IPS-18a (cell line): Measurements from ENCODE around the gene BID.

ENCODE experiments used
- H3K27ac ChIP-seq: one replicate; pipeline ENCODE4 v1.5.1; 2013; ENCODE audit warnings: low read length
- H3K27me3 ChIP-seq: one replicate; pipeline ENCODE4 v1.6.1; 2013; ENCODE audit warnings: mild to moderate bottlenecking, low read length; ENCODE audit not compliant: control insufficient read depth, insufficient read depth
- H3K36me3 ChIP-seq: one replicate; pipeline ENCODE4 v1.6.1; 2013; ENCODE audit warnings: low read depth, low read length; ENCODE audit not compliant: control insufficient read depth
- H3K4me1 ChIP-seq: one replicate; pipeline ENCODE4 v1.6.1; 2013; ENCODE audit warnings: low read depth, low read length; ENCODE audit not compliant: control insufficient read depth
- H3K4me3 ChIP-seq: one replicate; pipeline ENCODE4 v1.5.1; 2013; ENCODE audit warnings: low read length
- H3K9ac ChIP-seq: one replicate; pipeline ENCODE4 v1.6.1; 2013; ENCODE audit warnings: mild to moderate bottlenecking, low read length, moderate library complexity
- H3K9me3 ChIP-seq: one replicate; pipeline ENCODE4 v1.6.1; 2013; ENCODE audit warnings: low read depth, low read length; ENCODE audit not compliant: control insufficient read depth

The BID gene

DNA sequence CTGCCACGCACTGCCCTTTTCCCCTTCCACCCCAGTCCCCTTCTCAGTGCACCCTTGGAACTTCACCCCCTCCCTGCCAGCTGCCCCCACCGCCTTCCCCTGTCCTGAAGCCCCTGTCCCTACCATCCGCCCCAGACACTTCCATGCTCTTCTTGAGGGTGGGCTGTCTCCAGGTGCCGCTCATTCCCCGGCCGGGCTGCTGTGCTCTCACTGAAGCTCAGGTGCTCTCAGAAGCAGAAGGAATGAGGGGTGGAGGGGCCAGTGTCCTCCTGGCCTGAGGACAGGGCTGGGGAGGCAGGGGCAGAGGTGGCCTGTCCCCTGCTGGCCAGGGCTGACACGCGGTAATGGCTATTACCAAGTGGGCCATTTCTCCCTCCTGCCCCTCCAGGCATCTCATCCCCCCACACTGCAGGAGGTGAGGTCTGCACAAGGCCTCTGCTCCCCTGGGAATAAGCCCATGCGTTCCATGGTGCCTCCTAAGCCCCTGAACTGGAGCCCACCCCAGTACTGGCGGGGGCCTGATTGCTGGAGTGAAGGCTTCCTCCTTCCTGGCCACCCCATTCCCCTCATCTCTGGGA lies 6.6 kb upstream of the BID start:
- Histone ChIP-seq H3K27ac (no peak overlapping the region), H3K9me3 (no peaks in the 10 kb centered on the region), H3K27me3 (no peaks in the 10 kb centered on the region), H3K36me3 (no peaks in the 10 kb centered on the region), H3K4me1 (no peaks in the 10 kb centered on the region), H3K4me3 (no peak overlapping the region), H3K9ac (no peak overlapping the region)

GRCh38 chr22:17780116-17780740 lies 6.0 kb upstream of the BID start:
- Histone ChIP-seq H3K27ac (no peak overlapping the region), H3K9ac (no peak overlapping the region), H3K27me3 (no peaks in the 10 kb centered on the region), H3K4me3 (no peak overlapping the region), H3K9me3 (no peaks in the 10 kb centered on the region), H3K4me1 (no peaks in the 10 kb centered on the region), H3K36me3 (no peaks in the 10 kb centered on the region)

- Histone ChIP-seq H3K9ac (no peak overlapping the region), H3K4me1 (no peaks in the 10 kb centered on the region), H3K4me3 (no peak overlapping the region)
These were observed 5.2 kb upstream of the BID start for GRCh38 chr22:17779286-17780115.

DNA sequence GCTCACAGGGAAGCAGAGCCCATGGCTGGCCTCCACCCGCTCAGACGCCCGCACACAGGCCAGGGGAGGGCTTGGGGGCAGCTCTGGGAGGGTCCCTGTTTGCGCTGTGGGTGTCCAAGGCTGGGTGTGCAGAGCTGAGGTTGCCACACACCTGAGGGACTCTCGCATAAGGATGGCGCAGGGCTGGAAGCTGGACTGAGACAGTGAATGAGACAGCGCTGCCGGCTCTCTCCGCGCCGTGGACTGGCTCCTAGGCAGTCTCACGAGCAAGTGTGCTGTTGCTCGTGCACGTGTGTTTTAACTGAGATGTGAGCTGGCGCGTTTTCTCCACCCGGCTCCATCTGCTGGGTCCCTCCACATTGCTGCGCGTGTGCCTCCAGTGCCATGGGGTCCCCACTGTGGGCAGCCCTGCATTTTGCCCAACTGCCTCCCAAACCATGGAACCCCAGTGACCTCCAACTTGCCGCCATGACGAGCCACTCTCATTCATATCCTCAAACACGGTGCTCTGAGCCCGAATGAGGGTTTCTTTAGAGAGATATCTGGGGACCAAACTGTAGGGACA lies 4.2 kb upstream of the BID start:
- Histone ChIP-seq H3K4me1 (no peaks in the 10 kb centered on the region), H3K27me3 (no peaks in the 10 kb centered on the region), H3K36me3 (no peaks in the 10 kb centered on the region), H3K27ac (no peak overlapping the region), H3K9me3 (no peaks in the 10 kb centered on the region), H3K9ac (no peak overlapping the region), H3K4me3 (no peak overlapping the region)

More at GRCh38 chr22:17779286-17780115, 5.2 kb upstream of the BID start:
- Histone ChIP-seq H3K27me3 (no peaks in the 10 kb centered on the region), H3K36me3 (no peaks in the 10 kb centered on the region), H3K27ac (no peak overlapping the region), H3K9me3 (no peaks in the 10 kb centered on the region)

DNA sequence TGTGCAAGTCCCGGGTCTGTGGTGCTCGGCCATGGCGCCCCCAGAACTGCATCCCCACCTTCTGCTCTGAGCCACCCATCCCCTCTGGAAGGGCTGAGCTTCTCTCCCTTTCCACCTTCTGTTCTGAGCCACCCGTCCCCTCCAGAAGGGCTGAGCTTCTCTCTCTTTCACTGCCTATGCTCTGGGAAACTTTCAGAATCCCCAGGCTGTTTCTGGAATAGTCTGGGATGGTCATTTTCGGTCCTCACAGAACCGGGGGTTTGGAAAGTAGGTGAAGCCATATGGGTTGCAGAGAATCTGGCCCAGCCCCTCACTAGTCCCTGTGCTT lies 3.4 kb upstream of the BID start:
- Histone ChIP-seq H3K4me3 (no peak overlapping the region), H3K27me3 (no peaks in the 10 kb centered on the region), H3K4me1 (peaks cover 7% of the 10 kb centered on the region), H3K9me3 (no peaks in the 10 kb centered on the region), H3K9ac (no peak overlapping the region), H3K27ac (no peak overlapping the region), H3K36me3 (no peaks in the 10 kb centered on the region)

DNA sequence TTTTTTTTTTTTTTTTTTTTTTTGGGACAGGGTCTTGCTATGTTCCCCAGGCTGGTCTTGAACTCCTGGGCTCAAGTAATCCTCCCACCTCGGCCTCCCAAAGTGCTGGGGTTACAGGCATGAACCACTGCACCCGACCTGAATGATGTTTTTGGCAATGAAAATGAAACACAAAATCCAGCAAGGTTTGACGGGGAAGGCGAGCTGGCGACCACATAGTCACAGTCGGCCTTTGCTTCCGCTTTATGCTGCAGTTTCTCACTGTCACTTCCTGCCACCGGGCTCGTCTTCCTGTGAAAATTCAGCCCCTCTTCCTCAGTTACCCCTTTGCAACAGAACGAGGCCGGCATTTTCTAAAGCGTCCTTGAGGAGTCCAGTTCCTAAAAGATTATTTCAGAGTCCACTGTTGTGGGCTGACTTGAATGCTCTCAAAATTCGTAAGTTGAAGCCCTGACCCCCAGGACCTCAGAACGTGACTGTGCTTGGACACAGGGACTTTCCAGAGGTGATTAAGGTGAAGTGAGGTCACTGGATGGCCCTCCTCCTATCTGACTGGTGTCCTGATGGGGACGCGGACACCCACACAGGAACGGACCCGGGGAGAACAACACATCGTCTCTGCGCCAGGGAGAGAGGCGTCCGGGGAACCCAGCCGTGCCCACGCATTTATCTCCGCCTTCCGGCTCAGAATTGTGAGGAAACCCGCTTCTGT lies 2.9 kb upstream of the BID start:
- H3K4me3 ChIP-seq = no peak overlapping the region
- H3K4me1 ChIP-seq = peaks cover 8% of the 10 kb centered on the region
- no peaks in the 10 kb centered on the region for H3K36me3 ChIP-seq
- H3K27ac ChIP-seq = no peak overlapping the region
- no peak overlapping the region for H3K9ac ChIP-seq
- no peaks in the 10 kb centered on the region for H3K9me3 ChIP-seq
- no peaks in the 10 kb centered on the region for H3K27me3 ChIP-seq

DNA sequence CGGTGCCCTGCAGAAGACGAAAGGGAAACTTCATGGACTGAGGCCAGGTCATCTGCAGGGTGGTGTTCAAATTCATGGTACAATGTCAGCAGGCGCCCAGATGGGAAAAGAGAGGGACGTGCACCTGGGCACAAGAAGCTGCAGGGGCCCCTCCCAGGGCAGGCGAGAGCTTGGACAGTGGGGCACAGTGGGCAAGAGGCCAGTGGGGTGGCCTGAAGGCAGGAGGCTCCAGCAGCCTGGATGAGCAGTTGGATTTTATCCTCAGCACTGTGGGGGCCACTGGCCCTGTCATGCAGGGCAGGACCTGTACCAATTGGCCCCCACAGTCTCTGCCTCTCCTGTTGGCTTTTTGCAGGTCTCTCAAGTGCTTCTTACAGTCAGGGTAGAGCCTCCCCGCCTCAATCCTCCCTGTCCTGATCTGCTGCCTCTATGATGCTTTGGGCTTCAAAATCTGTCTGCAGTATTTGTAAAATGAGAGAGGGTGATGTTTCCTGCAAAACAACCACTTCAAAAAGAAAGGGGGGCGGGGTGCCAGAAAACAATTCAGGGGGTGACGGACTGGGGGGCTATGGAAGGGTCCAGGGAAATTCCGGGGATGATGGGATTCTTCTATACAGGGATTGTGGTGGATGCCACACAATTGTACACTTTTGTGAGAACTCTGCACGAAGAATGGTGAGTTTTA lies 1.7 kb upstream of the BID start:
- Histone ChIP-seq H3K9me3 (no peaks in the 10 kb centered on the region), H3K4me3 (no peak overlapping the region), H3K27ac (no peak overlapping the region), H3K36me3 (no peaks in the 10 kb centered on the region), H3K4me1 (peaks cover 8% of the 10 kb centered on the region), H3K9ac (no peak overlapping the region), H3K27me3 (no peaks in the 10 kb centered on the region)

DNA sequence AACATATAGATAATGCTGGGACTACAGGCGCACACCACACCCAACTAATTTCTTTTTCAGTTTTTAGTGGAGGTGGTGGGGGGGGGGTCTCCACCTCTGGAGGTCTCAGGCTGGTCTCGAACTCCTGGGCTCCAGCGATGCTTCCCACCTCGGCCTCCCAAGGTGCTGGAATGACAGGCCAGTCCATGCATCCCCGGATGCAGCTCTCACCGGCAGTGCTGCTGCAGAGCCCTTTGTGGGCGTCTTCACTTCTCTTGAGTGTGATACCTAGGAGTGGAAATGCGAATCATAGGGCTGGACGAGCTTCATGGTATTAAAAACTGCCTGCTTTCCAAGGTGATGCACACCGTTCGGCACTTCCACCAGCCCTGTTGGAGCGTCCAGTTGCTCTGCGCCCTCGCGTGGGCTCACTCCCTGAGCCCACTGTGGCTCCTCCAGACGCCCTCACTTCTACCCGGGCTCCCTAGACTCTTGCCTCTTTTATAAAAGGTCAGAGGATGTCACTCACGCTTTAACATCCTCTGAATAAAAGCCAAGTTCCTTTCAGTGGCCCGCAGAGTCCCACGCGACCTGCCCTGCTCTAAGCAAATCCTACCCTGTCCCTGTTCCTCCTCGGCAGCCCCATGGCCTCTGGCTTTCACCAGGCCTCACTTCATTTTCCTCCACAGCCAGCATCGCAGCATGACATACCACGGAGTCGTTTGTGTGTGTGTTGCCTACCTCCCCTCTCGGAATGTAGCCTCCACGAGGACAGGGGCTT lies 837 bp upstream of the BID start:
- no peaks in the 10 kb centered on the region for H3K27me3 ChIP-seq
- peak overlapping the region; percentile 67 for H3K4me3 ChIP-seq
- no peak overlapping the region for H3K27ac ChIP-seq
- peak overlapping the region; percentile 53 for H3K9ac ChIP-seq
- H3K36me3 ChIP-seq = no peaks in the 10 kb centered on the region
- H3K9me3 ChIP-seq = no peaks in the 10 kb centered on the region
- H3K4me1 ChIP-seq = peaks cover 8% of the 10 kb centered on the region

DNA sequence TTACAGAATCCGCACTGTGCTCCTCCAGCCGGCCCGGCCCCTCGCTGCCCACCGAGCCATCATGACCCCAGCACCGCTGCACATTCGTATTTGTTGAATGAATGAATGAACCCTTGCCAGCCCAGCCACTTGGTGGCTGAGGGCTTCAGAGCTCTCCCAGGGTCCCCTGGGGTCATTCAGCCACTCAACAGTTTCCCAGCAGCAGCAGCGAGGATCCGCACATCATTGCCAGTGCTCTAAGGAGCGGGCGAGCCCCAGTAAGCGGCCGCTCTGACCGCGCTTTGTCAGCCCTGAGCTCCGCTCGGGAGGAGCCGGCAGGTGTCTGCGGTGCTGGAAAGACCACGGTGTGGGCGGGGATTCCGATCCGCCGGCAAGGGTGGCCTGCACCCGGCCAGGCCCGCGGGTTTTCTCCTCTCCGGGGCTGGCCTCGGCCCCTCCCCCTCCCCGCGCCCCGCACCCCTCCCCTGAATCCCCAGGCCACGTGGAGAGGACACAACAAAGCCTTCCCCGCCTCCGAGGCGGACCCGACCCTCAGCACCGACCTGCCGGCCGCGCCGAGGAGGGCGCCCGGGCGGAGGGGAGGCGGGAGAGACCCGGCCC lies 563 bp downstream of the BID start:
- H3K9me3 ChIP-seq = no peaks in the 10 kb centered on the region
- peaks cover 8% of the 10 kb centered on the region for H3K4me1 ChIP-seq
- peak overlapping the region; percentile 84 for H3K9ac ChIP-seq
- H3K4me3 ChIP-seq = peak overlapping the region; percentile 85
- H3K27me3 ChIP-seq = no peaks in the 10 kb centered on the region
- H3K27ac ChIP-seq = no peak overlapping the region
- H3K36me3 ChIP-seq = no peaks in the 10 kb centered on the region

- Histone ChIP-seq H3K4me1 (peaks cover 8% of the 10 kb centered on the region), H3K4me3 (peak overlapping the region; percentile 85), H3K36me3 (no peaks in the 10 kb centered on the region), H3K27me3 (no peaks in the 10 kb centered on the region), H3K9ac (peak overlapping the region; percentile 84), H3K27ac (no peak overlapping the region), H3K9me3 (no peaks in the 10 kb centered on the region)
These were observed 1.2 kb downstream of the BID start for GRCh38 chr22:17772958-17773605.
